ENCODE data around the gene TMEFF2.

DNA sequence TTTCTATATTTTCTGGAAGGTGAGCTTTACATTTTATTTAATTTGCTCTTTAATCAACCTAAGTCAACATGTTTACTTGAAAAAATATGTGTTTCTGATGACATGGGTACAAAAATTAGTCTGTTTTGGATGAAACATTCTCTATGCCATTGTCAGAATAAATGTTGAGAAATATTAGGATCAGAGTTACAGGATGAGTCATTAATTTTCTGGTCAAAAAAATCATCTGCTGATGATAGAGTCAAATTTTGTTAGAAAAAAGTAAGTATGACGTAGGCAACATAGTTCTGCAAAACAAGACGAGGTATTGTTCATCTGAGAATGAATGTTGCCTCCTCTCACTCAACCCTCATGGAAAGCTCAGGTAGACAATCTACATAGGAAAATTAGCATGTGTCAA is 240.3 kb downstream of the TMEFF2 start:
- no peak for TF ChIP-seq POLR2A (IDR thresholded peaks at IDR 0.05)
- TF ChIP-seq, protein P1, sequence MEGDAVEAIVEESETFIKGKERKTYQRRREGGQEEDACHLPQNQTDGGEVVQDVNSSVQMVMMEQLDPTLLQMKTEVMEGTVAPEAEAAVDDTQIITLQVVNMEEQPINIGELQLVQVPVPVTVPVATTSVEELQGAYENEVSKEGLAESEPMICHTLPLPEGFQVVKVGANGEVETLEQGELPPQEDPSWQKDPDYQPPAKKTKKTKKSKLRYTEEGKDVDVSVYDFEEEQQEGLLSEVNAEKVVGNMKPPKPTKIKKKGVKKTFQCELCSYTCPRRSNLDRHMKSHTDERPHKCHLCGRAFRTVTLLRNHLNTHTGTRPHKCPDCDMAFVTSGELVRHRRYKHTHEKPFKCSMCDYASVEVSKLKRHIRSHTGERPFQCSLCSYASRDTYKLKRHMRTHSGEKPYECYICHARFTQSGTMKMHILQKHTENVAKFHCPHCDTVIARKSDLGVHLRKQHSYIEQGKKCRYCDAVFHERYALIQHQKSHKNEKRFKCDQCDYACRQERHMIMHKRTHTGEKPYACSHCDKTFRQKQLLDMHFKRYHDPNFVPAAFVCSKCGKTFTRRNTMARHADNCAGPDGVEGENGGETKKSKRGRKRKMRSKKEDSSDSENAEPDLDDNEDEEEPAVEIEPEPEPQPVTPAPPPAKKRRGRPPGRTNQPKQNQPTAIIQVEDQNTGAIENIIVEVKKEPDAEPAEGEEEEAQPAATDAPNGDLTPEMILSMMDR (IDR thresholded peaks at IDR 0.05) = no peak
